HepG2 (cell line): ENCODE results near the gene DDX50. TPM values are rescaled to one million over a fixed set of nuclear protein-coding genes. Genes with fewer than 3 reads are reported as not detected.

Experiments used
- ARID2 ChIP-seq: sonication (generic); formaldehyde crosslinking; IDR thresholded peaks from 2 replicates; pipeline ENCODE4 v1.8.1; 2022; ENCODE audit warnings: mild to moderate bottlenecking, missing genetic modification reagents, borderline replicate concordance
- ATAD3A ChIP-seq: sonication (generic); formaldehyde crosslinking; IDR thresholded peaks from 2 replicates; pipeline ENCODE4 v1.4.0; 2020; ENCODE audit warnings: missing genetic modification reagents
- ERF ChIP-seq: IDR thresholded peaks from 2 replicates; pipeline ENCODE4 v1.6.1; 2018; ENCODE audit warnings: missing biosample characterization, missing genetic modification reagents
- HMGA1 ChIP-seq: sonication (generic); formaldehyde crosslinking; conservative IDR thresholded peaks from 2 replicates; pipeline ENCODE4 v1.4.0; 2020; ENCODE audit warnings: missing genetic modification reagents
- HNF4A ChIP-seq: sonication (generic); formaldehyde crosslinking; IDR thresholded peaks from 2 replicates; pipeline ENCODE4 v1.4.0; 2020; ENCODE audit warnings: missing genetic modification reagents
- HNRNPK ChIP-seq: fragments of 200-400 bp; formaldehyde crosslinking; IDR thresholded peaks from 2 replicates; pipeline ENCODE4 v1.6.1; 2018; ENCODE audit warnings: low read length, low read depth, moderate library complexity, mild to moderate bottlenecking; ENCODE audit not compliant: poor library complexity, severe bottlenecking
- KLF9 ChIP-seq: IDR thresholded peaks from 2 replicates; pipeline ENCODE4 v1.6.1; 2016; ENCODE audit warnings: low read depth
- NFKBIZ ChIP-seq: IDR thresholded peaks from 2 replicates; pipeline ENCODE4 v1.6.1; 2018; ENCODE audit warnings: missing genetic modification reagents, missing compliant biosample characterization
- ONECUT2 ChIP-seq: sonication (generic); formaldehyde crosslinking; IDR thresholded peaks from 2 replicates; pipeline ENCODE4 v1.4.0; 2020; ENCODE audit warnings: missing genetic modification reagents
- POLR2G ChIP-seq: fragments of 200-400 bp; formaldehyde crosslinking; IDR thresholded peaks from 2 replicates; pipeline ENCODE4 v1.6.1; 2018; ENCODE audit warnings: mild to moderate bottlenecking, low read depth, low read length, moderate library complexity
- RBM39 ChIP-seq: fragments of 200-400 bp; formaldehyde crosslinking; IDR thresholded peaks from one replicate; pipeline ENCODE4 v1.6.1; 2018; ENCODE audit warnings: antibody characterized with exemption, mild to moderate bottlenecking, low read depth, low read length; ENCODE audit not compliant: poor library complexity, severe bottlenecking
- THRA ChIP-seq: sonication (generic); formaldehyde crosslinking; IDR thresholded peaks from 2 replicates; pipeline ENCODE4 v1.4.0; 2020; ENCODE audit warnings: missing genetic modification reagents, borderline replicate concordance
- XRCC5 ChIP-seq: fragments of 200-400 bp; formaldehyde crosslinking; optimal IDR thresholded peaks from 2 replicates; pipeline ENCODE3; 2017; ENCODE audit warnings: mild to moderate bottlenecking, low read length
- ZFY ChIP-seq: sonication (generic); formaldehyde crosslinking; IDR thresholded peaks from 2 replicates; pipeline ENCODE4 v1.4.0; 2020; ENCODE audit warnings: missing genetic modification reagents
- ZNF143 ChIP-seq: sonication (generic); formaldehyde crosslinking; IDR thresholded peaks from 2 replicates; pipeline ENCODE4 v1.4.0; 2020; ENCODE audit warnings: missing genetic modification reagents
- ZNF234 ChIP-seq: sonication (generic); formaldehyde crosslinking; conservative IDR thresholded peaks from 2 replicates; pipeline ENCODE4 v1.5.1; 2020; ENCODE audit warnings: mild to moderate bottlenecking, missing genetic modification reagents
- ZNF256 ChIP-seq: sonication (generic); formaldehyde crosslinking; conservative IDR thresholded peaks from 2 replicates; pipeline ENCODE4 v1.4.0; 2020; ENCODE audit warnings: missing genetic modification reagents
- ZNF33A ChIP-seq: sonication (generic); formaldehyde crosslinking; IDR thresholded peaks from 2 replicates; pipeline ENCODE4 v1.5.1; 2020; ENCODE audit warnings: missing genetic modification reagents, mild to moderate bottlenecking, moderate library complexity, borderline replicate concordance
- ZNF713 ChIP-seq: sonication (generic); formaldehyde crosslinking; IDR thresholded peaks from 2 replicates; pipeline ENCODE4 v1.4.0; 2020; ENCODE audit warnings: mild to moderate bottlenecking, missing genetic modification reagents
- polyA plus RNA-seq, 8 experiments: library from polyadenylated mRNA; depleted of rRNA in 3 of 8; stranded (reverse) in 7 of 8; unstranded in 1 of 8; fragments of >200 nt; fragmentation: Illumina TruSeq in 4 of 8; extraction: Trizol in 4 of 8; gene quantifications; 2 replicates each; pipeline versions ENCODE4 v1.2.1 to v1.2.3, GENCODE V29; 2011 to 2016; ENCODE audit warnings: low read depth in 4 of 8, missing spikeins in 1 of 8, mixed read lengths in 1 of 8; ENCODE audit not compliant: insufficient read depth in 1 of 8
- total RNA-seq, 5 experiments: library from RNA; depleted of rRNA; stranded (reverse); fragments of >200 nt; fragmentation: Illumina TruSeq; extraction: Trizol; gene quantifications; 2 replicates each; pipeline ENCODE4 v1.2.3, GENCODE V29; 2016; ENCODE audit warnings: low read depth in 1 of 5
- TF ChIP-seq, protein P1 (sequence below), 2 experiments: IDR thresholded peaks; 2 replicates each; pipeline ENCODE4 v1.6.1; 2011 to 2012; ENCODE audit warnings: low read length in 2 of 2, borderline replicate concordance in 1 of 2, low read depth in 1 of 2, mild to moderate bottlenecking in 1 of 2, moderate library complexity in 1 of 2
- TF ChIP-seq, protein P2 (sequence below): sonication (generic); formaldehyde crosslinking; IDR thresholded peaks from 2 replicates; pipeline ENCODE4 v1.5.0; 2020; ENCODE audit warnings: mild to moderate bottlenecking, missing genetic modification reagents

The DDX50 gene
- total and polyA plus RNA-seq, 2 of the 13 experiments (the other 11 are each of a cell fraction or from before 2014, with no cell fraction given) = 19.0 to 38.2 TPM

DNA sequence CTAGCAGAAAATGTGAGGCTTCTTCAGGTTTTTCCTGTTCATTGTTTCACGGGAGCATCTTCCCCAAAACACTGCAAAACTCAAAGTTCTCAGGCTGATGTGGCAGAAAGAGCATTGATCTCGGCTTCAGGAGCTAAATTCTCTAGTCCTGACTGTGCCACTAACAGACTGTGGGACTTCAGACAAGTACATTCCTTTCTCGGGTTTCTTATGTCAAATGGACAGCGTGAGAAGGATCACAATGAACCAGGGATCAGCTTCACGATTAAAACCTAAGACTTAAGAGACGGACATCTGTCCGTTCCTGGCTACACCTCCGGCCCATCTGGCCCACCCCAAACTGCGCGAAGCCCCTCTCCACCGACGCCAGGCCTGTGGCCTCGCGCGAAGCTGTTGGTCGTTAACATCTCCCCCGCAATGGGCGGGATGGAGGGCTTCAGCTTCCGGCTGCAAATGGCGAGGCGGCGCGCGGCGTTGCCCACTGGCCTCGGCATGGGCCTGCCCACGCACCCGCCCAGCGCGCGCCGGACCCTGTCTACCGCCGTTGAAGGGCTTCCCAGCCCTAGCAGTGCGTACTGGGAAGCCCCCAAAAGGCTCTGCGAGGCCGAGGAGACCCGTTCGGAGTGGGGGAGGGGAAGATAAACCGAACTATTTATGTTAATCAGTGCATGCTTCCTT, 549 bp upstream of the DDX50 start (continued):
- TF ChIP-seq HMGA1 (CRISPR knock-in tag) = no peak
- TF ChIP-seq, protein P1, sequence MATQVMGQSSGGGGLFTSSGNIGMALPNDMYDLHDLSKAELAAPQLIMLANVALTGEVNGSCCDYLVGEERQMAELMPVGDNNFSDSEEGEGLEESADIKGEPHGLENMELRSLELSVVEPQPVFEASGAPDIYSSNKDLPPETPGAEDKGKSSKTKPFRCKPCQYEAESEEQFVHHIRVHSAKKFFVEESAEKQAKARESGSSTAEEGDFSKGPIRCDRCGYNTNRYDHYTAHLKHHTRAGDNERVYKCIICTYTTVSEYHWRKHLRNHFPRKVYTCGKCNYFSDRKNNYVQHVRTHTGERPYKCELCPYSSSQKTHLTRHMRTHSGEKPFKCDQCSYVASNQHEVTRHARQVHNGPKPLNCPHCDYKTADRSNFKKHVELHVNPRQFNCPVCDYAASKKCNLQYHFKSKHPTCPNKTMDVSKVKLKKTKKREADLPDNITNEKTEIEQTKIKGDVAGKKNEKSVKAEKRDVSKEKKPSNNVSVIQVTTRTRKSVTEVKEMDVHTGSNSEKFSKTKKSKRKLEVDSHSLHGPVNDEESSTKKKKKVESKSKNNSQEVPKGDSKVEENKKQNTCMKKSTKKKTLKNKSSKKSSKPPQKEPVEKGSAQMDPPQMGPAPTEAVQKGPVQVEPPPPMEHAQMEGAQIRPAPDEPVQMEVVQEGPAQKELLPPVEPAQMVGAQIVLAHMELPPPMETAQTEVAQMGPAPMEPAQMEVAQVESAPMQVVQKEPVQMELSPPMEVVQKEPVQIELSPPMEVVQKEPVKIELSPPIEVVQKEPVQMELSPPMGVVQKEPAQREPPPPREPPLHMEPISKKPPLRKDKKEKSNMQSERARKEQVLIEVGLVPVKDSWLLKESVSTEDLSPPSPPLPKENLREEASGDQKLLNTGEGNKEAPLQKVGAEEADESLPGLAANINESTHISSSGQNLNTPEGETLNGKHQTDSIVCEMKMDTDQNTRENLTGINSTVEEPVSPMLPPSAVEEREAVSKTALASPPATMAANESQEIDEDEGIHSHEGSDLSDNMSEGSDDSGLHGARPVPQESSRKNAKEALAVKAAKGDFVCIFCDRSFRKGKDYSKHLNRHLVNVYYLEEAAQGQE (IDR thresholded peaks at IDR 0.05; ENCODE audit: borderline replicate concordance in 1 of 2, low read depth in 1 of 2, low read length in 2 of 2) = peak in 1 of 2 experiments; percentile 73; a peak in 2 of 4 replicates
- TF ChIP-seq ZFY (CRISPR knock-in tag) = peak; percentile 90
- TF ChIP-seq RBM39 = peak; percentile 36
- no peak for TF ChIP-seq ATAD3A (CRISPR knock-in tag)
- peak; percentile 19; the same call in 1 of the 2 replicates for TF ChIP-seq ARID2
- TF ChIP-seq ZNF143 (CRISPR knock-in tag) = peak; percentile 69
- no peak for TF ChIP-seq ZNF713 (CRISPR knock-in tag)
- TF ChIP-seq THRA (CRISPR knock-in tag) = peak; percentile 31; the same call in 1 of the 2 replicates
- TF ChIP-seq POLR2G = peak; percentile 89
- TF ChIP-seq ONECUT2 = no peak; the same call in 1 of the 2 replicates
- TF ChIP-seq, protein P2, sequence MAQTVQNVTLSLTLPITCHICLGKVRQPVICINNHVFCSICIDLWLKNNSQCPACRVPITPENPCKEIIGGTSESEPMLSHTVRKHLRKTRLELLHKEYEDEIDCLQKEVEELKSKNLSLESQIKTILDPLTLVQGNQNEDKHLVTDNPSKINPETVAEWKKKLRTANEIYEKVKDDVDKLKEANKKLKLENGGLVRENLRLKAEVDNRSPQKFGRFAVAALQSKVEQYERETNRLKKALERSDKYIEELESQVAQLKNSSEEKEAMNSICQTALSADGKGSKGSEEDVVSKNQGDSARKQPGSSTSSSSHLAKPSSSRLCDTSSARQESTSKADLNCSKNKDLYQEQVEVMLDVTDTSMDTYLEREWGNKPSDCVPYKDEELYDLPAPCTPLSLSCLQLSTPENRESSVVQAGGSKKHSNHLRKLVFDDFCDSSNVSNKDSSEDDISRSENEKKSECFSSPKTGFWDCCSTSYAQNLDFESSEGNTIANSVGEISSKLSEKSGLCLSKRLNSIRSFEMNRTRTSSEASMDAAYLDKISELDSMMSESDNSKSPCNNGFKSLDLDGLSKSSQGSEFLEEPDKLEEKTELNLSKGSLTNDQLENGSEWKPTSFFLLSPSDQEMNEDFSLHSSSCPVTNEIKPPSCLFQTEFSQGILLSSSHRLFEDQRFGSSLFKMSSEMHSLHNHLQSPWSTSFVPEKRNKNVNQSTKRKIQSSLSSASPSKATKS (CRISPR knock-in tag) = no peak
- peak; percentile 63; the same call in 1 of the 2 replicates for TF ChIP-seq ZNF256 (CRISPR knock-in tag)
- TF ChIP-seq ZNF234 (CRISPR knock-in tag) = no peak
- TF ChIP-seq HNF4A (CRISPR knock-in tag) = 0 out of 2 replicates have a peak, but pooled peaks have one; percentile 4
- no peak for TF ChIP-seq ZNF33A
- no peak for TF ChIP-seq HNRNPK
- peak; percentile 80; the same call in 1 of the 2 replicates for TF ChIP-seq NFKBIZ (CRISPR knock-in tag)
- TF ChIP-seq XRCC5 = no peak
- 0 out of 2 replicates have a peak, but pooled peaks have one; percentile 71 for TF ChIP-seq KLF9 (CRISPR knock-in tag)
- peak; percentile 88; the same call in 1 of the 2 replicates for TF ChIP-seq ERF
